Cardiac fibroblast (primary cell): Measurements from ENCODE around the gene TAOK3.
A peak's percentile ranks its signal among the peaks of the same experiment; 100 is the strongest.

Source experiments
- DNase-seq, 2 donors: peaks; one replicate each; pipeline versions ENCODE4 v3.0.0 to v3.0.0-alpha.2; 2010; ENCODE audit warnings: low read depth in 2 of 2
- H3K4me3 ChIP-seq, 2 donors: replicated peaks in 1 of 2; 1 replicate in 1 of 2; 2 replicates in 1 of 2; pipeline ENCODE4 v1.5.1; 2011; ENCODE audit warnings: low read depth in 2 of 2, low read length in 2 of 2, mild to moderate bottlenecking in 2 of 2, moderate library complexity in 1 of 2
- CTCF ChIP-seq: IDR thresholded peaks from one replicate; pipeline ENCODE4 v1.5.1; 2011; ENCODE audit warnings: low read depth, mild to moderate bottlenecking, low read length, inconsistent platforms

The TAOK3 gene

GRCh38 chr12:118330421-118331018 lies 42.2 kb downstream of the TAOK3 start:
- TF ChIP-seq CTCF = no peak
- peak; percentile 48 to 67 for DNase-seq
- H3K4me3 ChIP-seq = no peak overlapping the region

GRCh38 chr12:118328486-118329330 lies 44.0 kb downstream of the TAOK3 start:
- no peak for TF ChIP-seq CTCF
- no peak for DNase-seq
- no peak overlapping the region for H3K4me3 ChIP-seq

- no peak for TF ChIP-seq CTCF
- no peak overlapping the region for H3K4me3 ChIP-seq
- DNase-seq = peak in 1 of 2 donors; percentile 23
Measured at GRCh38 chr12:118327391-118327790, 45.3 kb downstream of the TAOK3 start.

- H3K4me3 ChIP-seq = no peak overlapping the region
- no peak for TF ChIP-seq CTCF
- no peak for DNase-seq
Measured at GRCh38 chr12:118326991-118327390, 45.7 kb downstream of the TAOK3 start.

GRCh38 chr12:118325081-118325480 lies 47.6 kb downstream of the TAOK3 start:
- no peak for TF ChIP-seq CTCF
- no peak overlapping the region for H3K4me3 ChIP-seq
- no peak for DNase-seq

GRCh38 chr12:118319627-118320026 lies 53.1 kb downstream of the TAOK3 start:
- no peak overlapping the region for H3K4me3 ChIP-seq
- DNase-seq = no peak
- no peak for TF ChIP-seq CTCF
